Measurements from ENCODE around the gene EXOC6B.

DNA sequence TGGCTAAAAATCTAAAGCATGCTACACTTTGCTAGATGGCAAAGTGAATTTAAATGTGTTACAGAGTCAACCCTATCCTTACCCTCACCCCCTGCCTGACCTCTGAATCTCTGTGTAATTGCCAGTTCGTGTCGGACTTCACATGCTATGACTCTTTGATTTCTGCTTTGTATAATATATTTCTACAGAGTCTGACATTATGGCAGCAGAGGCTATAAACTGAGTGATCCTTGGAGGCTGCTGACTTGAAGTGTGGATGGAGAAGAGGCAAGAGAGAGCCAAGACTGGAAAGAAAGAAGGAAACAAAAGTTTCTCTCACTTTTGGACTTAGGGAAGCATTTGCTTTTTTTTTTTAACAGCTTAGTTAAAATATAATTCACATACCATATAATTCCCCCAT is 588.3 kb downstream of the EXOC6B start:
- TF ChIP-seq, protein P1, sequence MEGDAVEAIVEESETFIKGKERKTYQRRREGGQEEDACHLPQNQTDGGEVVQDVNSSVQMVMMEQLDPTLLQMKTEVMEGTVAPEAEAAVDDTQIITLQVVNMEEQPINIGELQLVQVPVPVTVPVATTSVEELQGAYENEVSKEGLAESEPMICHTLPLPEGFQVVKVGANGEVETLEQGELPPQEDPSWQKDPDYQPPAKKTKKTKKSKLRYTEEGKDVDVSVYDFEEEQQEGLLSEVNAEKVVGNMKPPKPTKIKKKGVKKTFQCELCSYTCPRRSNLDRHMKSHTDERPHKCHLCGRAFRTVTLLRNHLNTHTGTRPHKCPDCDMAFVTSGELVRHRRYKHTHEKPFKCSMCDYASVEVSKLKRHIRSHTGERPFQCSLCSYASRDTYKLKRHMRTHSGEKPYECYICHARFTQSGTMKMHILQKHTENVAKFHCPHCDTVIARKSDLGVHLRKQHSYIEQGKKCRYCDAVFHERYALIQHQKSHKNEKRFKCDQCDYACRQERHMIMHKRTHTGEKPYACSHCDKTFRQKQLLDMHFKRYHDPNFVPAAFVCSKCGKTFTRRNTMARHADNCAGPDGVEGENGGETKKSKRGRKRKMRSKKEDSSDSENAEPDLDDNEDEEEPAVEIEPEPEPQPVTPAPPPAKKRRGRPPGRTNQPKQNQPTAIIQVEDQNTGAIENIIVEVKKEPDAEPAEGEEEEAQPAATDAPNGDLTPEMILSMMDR (IDR thresholded peaks at IDR 0.05), result no peak
- TF ChIP-seq ZFX (IDR thresholded peaks at IDR 0.05; ENCODE audit: borderline replicate concordance), result no peak
